Type B pancreatic cell (in vitro differentiated cells): ENCODE data around the gene ADCYAP1R1. TPM values are rescaled to one million over a fixed set of nuclear protein-coding genes. Genes with fewer than 3 reads are reported as not detected.

Source experiments
- DNase-seq: peaks from one replicate; pipeline ENCODE4 v3.0.0; 2021; ENCODE audit warnings: mixed read lengths; ENCODE audit not compliant: unreplicated experiment; ENCODE audit errors: extremely low spot score
- H3K27ac Mint-ChIP-seq: 2 replicates; pipeline ENCODE4 v1.8.0; 2021; ENCODE audit warnings: mild to moderate bottlenecking, mixed read lengths
- H3K27me3 Mint-ChIP-seq: 2 replicates; pipeline ENCODE4 v1.8.0; 2021; ENCODE audit warnings: mixed read lengths
- H3K36me3 Mint-ChIP-seq: 2 replicates; pipeline ENCODE4 v1.8.0; 2021; ENCODE audit warnings: mixed read lengths
- H3K4me1 Mint-ChIP-seq: one replicate; pipeline ENCODE4 v1.8.0; 2021; ENCODE audit warnings: mixed read lengths; ENCODE audit not compliant: unreplicated experiment
- H3K4me3 Mint-ChIP-seq: 2 replicates; pipeline ENCODE4 v1.8.0; 2021; ENCODE audit warnings: mild to moderate bottlenecking, mixed read lengths
- H3K9me3 Mint-ChIP-seq: 2 replicates; pipeline ENCODE4 v1.8.0; 2021; ENCODE audit warnings: mixed read lengths
- CTCF ChIP-seq: fragments of 200-600 bp; sonication (generic); conservative IDR thresholded peaks from 2 replicates; pipeline ENCODE4 v1.5.0; 2021; ENCODE audit warnings: antibody characterized with exemption, mild to moderate bottlenecking
- total RNA-seq: library from RNA; stranded (reverse); gene quantifications from 2 replicates; pipeline ENCODE4 v1.2.1, GENCODE V29; 2021; ENCODE audit warnings: low replicate concordance

Gene ADCYAP1R1
- total RNA-seq, 1 donor from 2014 or later = 2.8 TPM

- H3K4me3 Mint-ChIP-seq = no peak overlapping the region
- no peaks in the 10 kb centered on the region for H3K4me1 Mint-ChIP-seq
- H3K27ac Mint-ChIP-seq = no peak overlapping the region
- peaks cover 53% of the 10 kb centered on the region for H3K27me3 Mint-ChIP-seq
- no peaks in the 10 kb centered on the region for H3K36me3 Mint-ChIP-seq
- no peak for TF ChIP-seq CTCF
- DNase-seq = no peak
- no peaks in the 10 kb centered on the region for H3K9me3 Mint-ChIP-seq
These were observed 67.1 kb downstream of the ADCYAP1R1 start for GRCh38 chr7:31119249-31119648.

- H3K4me3 Mint-ChIP-seq = no peak overlapping the region
- peak; percentile 31 for DNase-seq
- TF ChIP-seq CTCF = no peak
- no peaks in the 10 kb centered on the region for H3K4me1 Mint-ChIP-seq
- peaks cover 60% of the 10 kb centered on the region for H3K27me3 Mint-ChIP-seq
- H3K27ac Mint-ChIP-seq = no peak overlapping the region
- no peaks in the 10 kb centered on the region for H3K9me3 Mint-ChIP-seq
- H3K36me3 Mint-ChIP-seq = no peaks in the 10 kb centered on the region
These were observed 68.8 kb downstream of the ADCYAP1R1 start for GRCh38 chr7:31120800-31121513.

GRCh38 chr7:31121601-31122000 lies 69.5 kb downstream of the ADCYAP1R1 start:
- no peak for TF ChIP-seq CTCF
- Mint-ChIP-seq H3K4me3 (no peak overlapping the region), H3K27ac (no peak overlapping the region), H3K36me3 (no peaks in the 10 kb centered on the region), H3K27me3 (peaks cover 58% of the 10 kb centered on the region), H3K4me1 (no peaks in the 10 kb centered on the region), H3K9me3 (no peaks in the 10 kb centered on the region)
- DNase-seq = peak; percentile 42

GRCh38 chr7:31122649-31123058 lies 70.5 kb downstream of the ADCYAP1R1 start:
- DNase-seq = no peak
- Mint-ChIP-seq H3K9me3 (no peaks in the 10 kb centered on the region), H3K36me3 (no peaks in the 10 kb centered on the region), H3K27ac (no peak overlapping the region), H3K4me3 (no peak overlapping the region), H3K27me3 (peaks cover 58% of the 10 kb centered on the region), H3K4me1 (no peaks in the 10 kb centered on the region)
- peak; percentile 93 for TF ChIP-seq CTCF

GRCh38 chr7:31123321-31123720 lies 71.2 kb downstream of the ADCYAP1R1 start:
- Mint-ChIP-seq H3K4me1 (no peaks in the 10 kb centered on the region), H3K9me3 (no peaks in the 10 kb centered on the region), H3K4me3 (no peak overlapping the region), H3K27me3 (peaks cover 53% of the 10 kb centered on the region), H3K36me3 (no peaks in the 10 kb centered on the region), H3K27ac (no peak overlapping the region)
- no peak for TF ChIP-seq CTCF
- no peak for DNase-seq
